PC-9 (cell line): Measurements from ENCODE around the gene PHF21B. TPM values are rescaled to one million over a fixed set of nuclear protein-coding genes. Genes with fewer than 3 reads are reported as not detected.

Experiments
- BruUV-seq: library from RNA; stranded (reverse); fragments of 400-500 nt; replicated peaks from 2 replicates; lab custom pipeline; 2021; lab: Mats Ljungman, UMichigan
- CTCF ChIA-PET: fragments of 300-600 bp; sonication (Branson Sonifier 250); formaldehyde crosslinking; loops from one replicate; lab custom pipeline; 2022; ENCODE audit warnings: antibody characterized with exemption; lab: Charles Lee
- POLR2A ChIA-PET: fragments of 300-600 bp; sonication (Branson Sonifier 250); formaldehyde crosslinking; loops from one replicate; lab custom pipeline; 2022; ENCODE audit warnings: antibody characterized with exemption; ENCODE audit not compliant: unreplicated experiment; lab: Charles Lee
- DNase-seq, 2 experiments: peaks; one replicate each; pipeline versions ENCODE4 v3.0.0 to v3.0.0-alpha.2; 2015 to 2022; ENCODE audit warnings: mixed read lengths in 1 of 2
- H2AFZ ChIP-seq: fragments of 200-600 bp; sonication (generic); 2 replicates; pipeline ENCODE4 v1.8.1; 2017; ENCODE audit warnings: antibody characterized with exemption
- H3F3A ChIP-seq: fragments of 200-600 bp; sonication (generic); 2 replicates; pipeline ENCODE4 v1.8.1; 2017; ENCODE audit warnings: antibody characterized with exemption, mild to moderate bottlenecking, low read depth; ENCODE audit not compliant: insufficient read depth
- H3K27ac ChIP-seq: fragments of 200-600 bp; sonication (generic); 2 replicates; pipeline ENCODE4 v1.6.1; 2016; ENCODE audit warnings: mixed run types
- H3K27me3 ChIP-seq: fragments of 200-600 bp; sonication (generic); 2 replicates; pipeline ENCODE4 v1.6.1; 2016; ENCODE audit warnings: low read depth, mixed run types; ENCODE audit not compliant: insufficient read depth
- H3K36me3 ChIP-seq: fragments of 200-600 bp; sonication (generic); 2 replicates; pipeline ENCODE4 v1.6.1; 2016; ENCODE audit warnings: low read depth, mixed run types
- H3K4me1 ChIP-seq: fragments of 200-600 bp; sonication (generic); replicated peaks from 2 replicates; pipeline ENCODE4 v1.6.1; 2016; ENCODE audit warnings: mixed run types; ENCODE audit not compliant: insufficient read depth
- H3K4me2 ChIP-seq: fragments of 200-600 bp; sonication (generic); 2 replicates; pipeline ENCODE4 v1.6.1; 2017; ENCODE audit warnings: mixed run types
- H3K4me3 ChIP-seq: fragments of 200-600 bp; sonication (generic); 2 replicates; pipeline ENCODE4 v1.6.1; 2016; ENCODE audit warnings: mixed run types
- H3K79me2 ChIP-seq: fragments of 200-600 bp; sonication (generic); 2 replicates; pipeline ENCODE4 v1.6.1; 2017; ENCODE audit warnings: low read depth, mixed run types
- H3K9me2 ChIP-seq: fragments of 200-600 bp; sonication (generic); 2 replicates; pipeline ENCODE4 v1.8.1; 2017; ENCODE audit warnings: mild to moderate bottlenecking; ENCODE audit not compliant: insufficient read depth
- H3K9me3 ChIP-seq: fragments of 200-600 bp; sonication (generic); 2 replicates; pipeline ENCODE4 v1.8.1; 2016; ENCODE audit warnings: low read depth; ENCODE audit not compliant: insufficient read depth
- H4K20me1 ChIP-seq: fragments of 200-600 bp; sonication (generic); 2 replicates; pipeline ENCODE4 v1.8.1; 2017; ENCODE audit not compliant: insufficient read depth
- CTCF ChIP-seq: fragments of 200-600 bp; sonication (generic); conservative IDR thresholded peaks from 2 replicates; pipeline ENCODE4 v1.6.1; 2017; ENCODE audit warnings: mixed run types, antibody characterized with exemption, mild to moderate bottlenecking, moderate library complexity
- EZH2 ChIP-seq: fragments of 200-600 bp; sonication (generic); IDR thresholded peaks from 2 replicates; pipeline ENCODE4 v1.8.0; 2017; ENCODE audit warnings: antibody characterized with exemption, low read depth
- intact Hi-C: fragments of 100-400 bp; cut with micrococcal nuclease; formaldehyde crosslinking; loops from one replicate; pipeline ENCODE4 v1.10.0; 2022; ENCODE audit not compliant: unreplicated experiment
- total RNA-seq: library from RNA; stranded (reverse); gene quantifications from 2 replicates; pipeline ENCODE4 v1.2.3, GENCODE V29; 2021

Gene PHF21B
- total RNA-seq, 1 experiment from 2014 or later = not detected

DNA sequence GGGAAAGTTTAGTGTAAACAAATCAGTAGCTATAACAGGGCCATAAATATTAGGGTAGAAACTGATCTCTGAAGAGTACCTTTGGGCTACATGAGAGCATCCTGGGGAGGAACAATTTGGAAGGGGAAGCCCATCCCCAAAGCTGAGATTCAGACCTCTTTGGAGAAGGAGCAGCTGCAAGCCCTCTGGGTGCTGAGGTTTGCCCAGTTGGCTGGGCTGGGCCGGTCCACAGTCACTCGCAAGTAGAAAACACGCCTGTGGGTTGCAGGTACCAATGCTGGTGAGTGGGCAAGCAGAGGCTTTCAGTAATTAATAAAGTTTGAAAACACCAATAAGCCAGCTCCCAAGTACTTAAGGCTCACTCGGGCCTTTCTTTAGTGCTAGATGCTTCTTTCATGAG, 132.9 kb downstream of the PHF21B start:
- BruUV-seq = no TSS peak
- ChIA-PET CTCF (no interaction called here), POLR2A (interaction anchor here (1.0 kb wide), 1 partner anchor 231 kb away, joined by 4 read pairs; no protein-coding TSS in a partner anchor)
- H3K9me2 ChIP-seq = no peaks in the 10 kb centered on the region
- TF ChIP-seq CTCF (no peak), EZH2 (no peak)
- DNase-seq = no peak
- H3K36me3 ChIP-seq = no peaks in the 10 kb centered on the region
- peaks cover 33% of the 10 kb centered on the region for H3K27me3 ChIP-seq
- no peak overlapping the region for H3K27ac ChIP-seq
- H2AFZ ChIP-seq = no peak overlapping the region
- no peaks in the 10 kb centered on the region for H3K4me1 ChIP-seq
- no peak overlapping the region for H3K4me2 ChIP-seq
- H4K20me1 ChIP-seq = no peaks in the 10 kb centered on the region
- intact Hi-C loops = no loop called here
- no peak overlapping the region for H3K4me3 ChIP-seq
- H3F3A ChIP-seq = no peaks in the 10 kb centered on the region
- no peaks in the 10 kb centered on the region; the same call in 1 of the 2 replicates for H3K9me3 ChIP-seq
- H3K79me2 ChIP-seq = no peaks in the 10 kb centered on the region

GRCh38 chr22:44871782-44872181, 138.0 kb downstream of the PHF21B start:
- CTCF ChIA-PET = no interaction called here
- H2AFZ ChIP-seq = no peak overlapping the region

DNA sequence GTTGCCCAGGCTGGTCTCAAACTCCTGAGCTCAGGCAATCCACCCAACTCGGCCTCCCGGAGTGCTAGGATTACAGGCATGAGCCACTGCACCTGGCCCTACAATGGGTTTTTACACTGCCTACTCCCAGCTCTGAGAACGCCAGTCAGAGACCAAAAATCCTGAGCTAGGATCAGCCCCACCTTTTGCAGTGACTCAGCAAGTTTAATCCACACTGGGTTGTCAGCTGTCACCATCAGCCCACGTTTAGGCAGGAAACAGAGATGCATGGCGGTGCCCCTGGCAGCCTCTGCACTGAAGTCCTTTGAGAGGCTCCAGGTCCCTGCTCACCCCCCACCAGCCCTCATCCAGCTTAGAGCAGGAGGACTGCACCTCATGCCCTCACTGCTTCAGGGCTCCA, 139.8 kb downstream of the PHF21B start:
- Histone ChIP-seq H3K27me3 (no peaks in the 10 kb centered on the region), H3K36me3 (no peaks in the 10 kb centered on the region), H3K4me2 (no peak overlapping the region), H3K4me3 (no peak overlapping the region), H3K4me1 (peaks cover 13% of the 10 kb centered on the region), H3F3A (peaks cover 3% of the 10 kb centered on the region; the same call in 1 of the 2 replicates), H2AFZ (no peak overlapping the region), H3K9me2 (no peaks in the 10 kb centered on the region), H3K27ac (peak overlapping the region; percentile 39), H4K20me1 (no peaks in the 10 kb centered on the region), H3K9me3 (peaks cover 9% of the 10 kb centered on the region; the same call in 1 of the 2 replicates), H3K79me2 (no peaks in the 10 kb centered on the region)
- peak; percentile 66 for DNase-seq
- POLR2A ChIA-PET = interaction anchor here (0.6 kb wide), 1 partner anchor 87 kb away, joined by 6 read pairs; no protein-coding TSS in a partner anchor
- no peak for TF ChIP-seq EZH2
- no peak for TF ChIP-seq CTCF
- intact Hi-C loops = no loop called here
- no TSS peak for BruUV-seq
- CTCF ChIA-PET = no interaction called here

More at GRCh38 chr22:44871782-44872181, 138.0 kb downstream of the PHF21B start:
- Histone ChIP-seq H4K20me1 (no peaks in the 10 kb centered on the region), H3K9me3 (peaks cover 9% of the 10 kb centered on the region), H3K27me3 (no peaks in the 10 kb centered on the region), H3K9me2 (no peaks in the 10 kb centered on the region), H3K4me3 (no peak overlapping the region), H3K79me2 (no peaks in the 10 kb centered on the region), H3F3A (peaks cover 3% of the 10 kb centered on the region; the same call in 1 of the 2 replicates), H3K4me1 (peaks cover 13% of the 10 kb centered on the region), H3K27ac (no peak overlapping the region), H3K36me3 (no peaks in the 10 kb centered on the region), H3K4me2 (no peak overlapping the region)
- DNase-seq = no peak
- POLR2A ChIA-PET = no interaction called here
- intact Hi-C loops = no loop called here
- TF ChIP-seq EZH2 = no peak
- no TSS peak for BruUV-seq
